Measurements from ENCODE around the gene DNAH9.

The DNAH9 gene

GRCh38 chr17:11986179-11986941, 388.1 kb downstream of the DNAH9 start:
- no peak for DNase-seq (ENCODE audit: low read depth)

- no peak for DNase-seq (ENCODE audit: low read depth)
Measured at GRCh38 chr17:11986942-11987329, 388.7 kb downstream of the DNAH9 start.

GRCh38 chr17:11990363-11990983, 392.2 kb downstream of the DNAH9 start:
- no peak for DNase-seq (ENCODE audit: low read depth)

- DNase-seq (ENCODE audit: low read depth): no peak
Measured at GRCh38 chr17:11991461-11991860, 393.2 kb downstream of the DNAH9 start.

GRCh38 chr17:11996722-11997146, 398.5 kb downstream of the DNAH9 start:
- DNase-seq (ENCODE audit: low read depth): no peak

- peak; percentile 97 for DNase-seq (ENCODE audit: low read depth)
Measured at GRCh38 chr17:11997147-11997971, 399.1 kb downstream of the DNAH9 start, which contains the start of gene ZNF18. ZNF18 (minus strand) TSS chr17:11997475; CDS start chr17:11992829, 4,646 bp downstream.

GRCh38 chr17:11997972-11998233, 399.6 kb downstream of the DNAH9 start:
- no peak for DNase-seq (ENCODE audit: low read depth)

- no peak for DNase-seq (ENCODE audit: low read depth)
Measured at GRCh38 chr17:11999696-12000095, 401.4 kb downstream of the DNAH9 start.

GRCh38 chr17:12007466-12007865, 409.2 kb downstream of the DNAH9 start:
- DNase-seq (ENCODE audit: low read depth): no peak

Measured in activated T-cell treated with anti-CD3 and anti-CD28 coated beads for 48 hours (primary cell).